ENCODE data around the gene GIPC1.
"Not testable (repeated sequence)": the region's sequence is repeated elsewhere in the genome, so short reads cannot be mapped to it uniquely, and the experiment has no call there.

GIPC1 gene

DNA sequence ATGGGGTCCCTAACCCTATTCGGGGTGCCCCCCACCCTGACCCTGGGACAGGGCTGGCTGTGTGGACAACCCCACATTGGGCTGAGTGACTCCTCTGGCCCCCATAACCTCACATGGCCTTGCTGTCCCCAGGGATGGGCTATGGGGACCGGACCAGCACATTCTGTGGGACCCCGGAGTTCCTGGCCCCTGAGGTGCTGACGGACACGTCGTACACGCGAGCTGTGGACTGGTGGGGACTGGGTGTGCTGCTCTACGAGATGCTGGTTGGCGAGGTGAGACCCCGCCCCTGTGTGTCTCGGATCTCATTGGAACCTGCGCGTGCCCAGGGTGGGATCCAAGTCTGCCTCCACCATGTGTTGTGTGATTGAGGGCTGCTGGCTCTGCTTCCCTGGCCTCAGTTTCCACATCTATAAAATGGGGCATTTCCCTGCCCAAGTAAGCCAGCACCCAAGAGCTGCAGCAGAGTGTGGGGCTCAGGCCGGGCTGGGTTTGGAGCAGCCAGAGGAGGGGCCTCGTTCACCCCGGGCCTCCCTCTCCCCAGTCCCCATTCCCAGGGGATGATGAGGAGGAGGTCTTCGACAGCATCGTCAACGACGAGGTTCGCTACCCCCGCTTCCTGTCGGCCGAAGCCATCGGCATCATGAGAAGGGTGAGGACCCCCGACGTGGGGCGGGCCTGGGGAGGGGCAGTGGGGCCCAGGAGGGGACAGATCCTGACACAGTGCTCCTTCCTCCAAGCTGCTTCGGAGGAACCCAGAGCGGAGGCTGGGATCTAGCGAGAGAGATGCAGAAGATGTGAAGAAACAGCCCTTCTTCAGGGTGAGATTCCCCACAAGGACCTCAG, 25.7 kb downstream of the GIPC1 start:
- DNase-seq (ENCODE audit: low spot score): no peak

DNA sequence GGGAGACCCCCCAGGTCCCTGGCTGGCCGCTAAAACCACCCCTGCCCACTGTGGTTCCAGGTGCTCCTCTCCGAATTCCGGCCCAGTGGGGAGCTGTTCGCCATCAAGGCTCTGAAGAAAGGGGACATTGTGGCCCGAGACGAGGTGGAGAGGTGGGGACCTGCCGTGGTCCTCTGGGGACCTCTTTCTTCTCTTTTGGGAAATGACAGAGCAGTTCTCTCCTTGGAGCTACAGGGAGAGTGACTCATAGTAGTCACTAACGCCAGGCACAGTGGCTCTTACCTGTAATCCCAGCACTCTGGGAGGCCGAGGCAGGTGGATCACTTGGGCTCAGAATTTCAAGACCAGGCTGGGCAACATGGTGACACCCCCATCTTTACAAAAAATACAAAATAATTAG, 28.1 kb downstream of the GIPC1 start:
- DNase-seq (ENCODE audit: low spot score): no peak

DNA sequence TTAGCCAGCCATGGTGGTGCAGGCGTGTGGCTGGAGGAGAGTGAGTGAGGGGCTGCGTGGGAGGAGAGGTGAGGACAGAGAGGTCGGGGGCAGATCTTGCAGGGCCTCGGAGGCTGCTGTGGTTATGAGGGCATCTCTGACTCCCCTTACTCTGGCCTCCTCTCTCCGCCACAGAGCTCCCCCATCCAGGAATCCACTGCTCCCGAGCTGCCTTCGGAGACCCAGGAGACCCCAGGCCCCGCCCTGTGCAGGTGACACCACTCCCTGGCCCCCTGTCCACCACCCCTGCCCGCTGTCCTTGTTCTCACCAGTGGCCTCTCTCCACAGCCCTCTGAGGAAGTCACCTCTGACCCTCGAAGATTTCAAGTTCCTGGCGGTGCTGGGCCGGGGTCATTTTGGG, 28.5 kb downstream of the GIPC1 start:
- no peak for DNase-seq (ENCODE audit: low spot score)

DNA sequence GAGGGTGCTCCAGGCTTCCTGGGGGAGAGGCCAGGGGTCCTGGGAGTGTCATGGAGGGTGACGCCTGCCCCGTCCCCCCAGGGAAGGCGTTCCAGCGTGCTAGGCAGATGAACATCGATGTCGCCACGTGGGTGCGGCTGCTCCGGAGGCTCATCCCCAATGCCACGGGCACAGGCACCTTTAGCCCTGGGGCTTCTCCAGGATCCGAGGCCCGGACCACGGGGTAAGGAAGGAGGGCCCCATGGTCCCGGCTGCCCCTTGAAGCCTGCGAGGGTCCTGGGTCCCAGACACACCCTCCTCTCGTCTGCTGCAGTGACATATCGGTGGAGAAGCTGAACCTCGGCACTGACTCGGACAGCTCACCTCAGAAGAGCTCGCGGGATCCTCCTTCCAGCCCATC, 32.2 kb downstream of the GIPC1 start:
- no peak for DNase-seq (ENCODE audit: low spot score)

DNA sequence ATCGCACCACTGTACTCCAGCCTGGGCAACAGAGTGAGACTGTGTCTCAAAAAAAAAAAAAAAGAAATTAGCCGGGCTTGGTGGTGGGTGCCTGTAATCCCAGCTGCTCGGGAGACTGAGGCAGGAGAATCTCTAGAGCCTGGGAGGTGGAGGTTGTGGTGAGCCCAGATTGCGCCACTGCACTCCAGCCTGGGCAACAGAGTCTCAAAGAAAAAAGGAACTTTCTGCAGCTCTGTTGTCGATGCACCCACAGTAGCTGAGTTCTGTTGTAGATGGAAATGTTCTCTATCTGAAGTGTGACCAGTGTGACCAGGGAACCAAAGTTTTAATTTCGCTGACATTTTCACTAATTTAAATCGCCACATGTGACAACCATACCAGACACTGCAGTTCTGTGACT, 33.5 kb downstream of the GIPC1 start:
- DNase-seq (ENCODE audit: low spot score): not testable (repeated sequence)

DNA sequence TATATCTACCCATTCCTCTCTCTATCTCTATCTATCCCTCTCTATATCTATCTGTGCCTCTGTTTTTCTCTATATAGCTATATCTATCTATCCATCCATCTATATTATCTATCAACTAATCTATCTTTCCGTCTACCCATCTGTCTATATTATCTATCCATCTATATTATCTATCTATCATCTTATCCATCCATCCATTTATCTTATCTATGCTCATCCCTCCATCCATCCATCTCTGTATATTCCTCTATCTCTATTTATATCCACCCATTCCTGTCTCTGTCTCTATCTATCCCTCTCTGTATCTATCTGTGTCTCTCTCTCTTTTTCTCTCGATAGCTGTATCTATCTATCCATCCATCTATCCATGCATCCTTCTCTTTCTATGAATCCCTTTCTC, 35.0 kb downstream of the GIPC1 start:
- no peak for DNase-seq (ENCODE audit: low spot score)

DNA sequence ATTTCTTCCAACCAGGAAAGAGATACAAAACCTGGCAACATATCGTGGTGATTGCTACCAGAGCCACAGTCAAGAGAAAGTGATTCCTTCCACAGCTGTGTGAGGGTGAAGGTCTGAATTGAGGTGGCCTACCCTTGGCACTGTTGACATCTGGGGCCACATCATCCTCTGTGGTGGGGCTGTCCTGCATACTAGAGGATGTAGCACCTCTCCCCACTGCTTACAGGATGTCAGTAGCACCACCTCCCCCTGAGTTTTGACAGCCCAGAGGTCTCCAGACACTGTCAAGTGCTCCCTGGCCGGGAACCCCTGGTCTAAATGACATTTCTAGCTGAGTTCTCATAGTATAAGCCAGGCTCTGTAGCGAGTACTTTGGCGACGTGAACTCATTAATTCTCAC, 36.2 kb downstream of the GIPC1 start:
- no peak for DNase-seq (ENCODE audit: low spot score)

DNA sequence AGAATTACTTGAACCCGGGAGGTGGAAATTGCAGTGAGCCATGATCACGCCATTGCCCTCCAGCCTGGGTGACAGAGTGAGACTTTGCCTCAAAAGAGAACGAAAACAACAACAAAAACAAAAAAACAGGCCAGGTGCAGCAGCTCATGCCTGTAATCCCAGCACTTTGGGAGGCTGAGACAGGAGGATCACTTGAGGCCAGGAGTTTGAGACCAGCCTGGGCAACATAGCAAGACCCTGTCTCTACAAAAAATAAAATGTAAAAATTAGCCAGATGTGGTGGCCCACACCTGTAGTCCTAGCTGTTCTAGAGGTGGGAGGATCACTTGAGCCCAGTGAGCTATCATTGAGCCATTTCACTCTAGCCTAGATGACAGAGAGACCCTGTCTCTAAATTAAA, 43.6 kb downstream of the GIPC1 start:
- DNase-seq (ENCODE audit: low spot score): not testable (repeated sequence)

DNA sequence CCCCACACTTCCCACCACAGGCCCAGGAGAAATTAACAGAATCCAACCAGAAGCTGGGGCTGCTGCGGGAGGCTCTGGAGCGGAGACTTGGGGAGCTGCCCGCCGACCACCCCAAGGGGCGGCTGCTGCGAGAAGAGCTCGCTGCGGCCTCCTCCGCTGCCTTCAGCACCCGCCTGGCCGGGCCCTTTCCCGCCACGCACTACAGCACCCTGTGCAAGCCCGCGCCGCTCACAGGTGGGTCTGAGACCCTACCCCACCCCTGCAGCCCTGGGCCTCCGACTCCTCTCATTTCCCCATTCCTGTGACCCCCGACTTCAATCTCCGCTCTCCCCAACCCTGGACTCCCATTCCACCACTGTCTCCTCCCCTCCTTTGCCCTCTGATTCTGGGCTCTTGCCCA, 45.1 kb downstream of the GIPC1 start:
- no peak for DNase-seq (ENCODE audit: low spot score)

DNA sequence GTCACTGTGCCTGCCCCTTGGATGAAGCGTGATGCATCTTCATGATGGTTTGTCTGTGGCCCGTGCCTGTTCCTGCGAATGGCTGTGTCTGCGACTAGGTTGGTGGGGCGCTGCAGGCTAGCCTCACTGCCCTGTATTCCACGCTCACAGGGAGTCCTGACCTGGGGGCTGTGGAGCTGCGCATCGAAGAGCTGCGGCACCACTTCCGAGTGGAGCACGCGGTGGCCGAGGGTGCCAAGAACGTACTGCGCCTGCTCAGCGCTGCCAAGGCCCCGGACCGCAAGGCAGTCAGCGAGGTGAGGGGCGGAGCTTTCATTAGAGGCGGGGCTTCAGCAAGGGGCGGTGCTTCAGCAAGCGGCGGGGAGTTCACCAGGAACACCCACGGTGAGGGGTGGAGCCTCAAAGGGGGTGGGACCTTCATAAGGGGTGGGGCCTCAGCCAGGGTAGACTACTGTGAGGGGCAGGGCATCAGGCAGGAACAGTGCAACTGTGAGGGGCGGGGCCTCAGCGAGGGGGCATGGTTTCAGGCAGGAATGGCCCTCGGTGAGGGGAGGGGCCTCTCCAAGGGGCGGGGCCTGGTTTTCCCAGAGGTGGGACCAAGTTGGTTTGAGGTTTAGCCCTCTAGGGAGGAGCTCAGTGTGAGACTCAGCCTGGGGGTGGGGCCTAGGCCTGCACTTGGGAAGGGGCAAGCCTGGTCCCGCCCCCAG, 45.6 kb downstream of the GIPC1 start:
- peak; percentile 58 for DNase-seq (ENCODE audit: low spot score)

DNA sequence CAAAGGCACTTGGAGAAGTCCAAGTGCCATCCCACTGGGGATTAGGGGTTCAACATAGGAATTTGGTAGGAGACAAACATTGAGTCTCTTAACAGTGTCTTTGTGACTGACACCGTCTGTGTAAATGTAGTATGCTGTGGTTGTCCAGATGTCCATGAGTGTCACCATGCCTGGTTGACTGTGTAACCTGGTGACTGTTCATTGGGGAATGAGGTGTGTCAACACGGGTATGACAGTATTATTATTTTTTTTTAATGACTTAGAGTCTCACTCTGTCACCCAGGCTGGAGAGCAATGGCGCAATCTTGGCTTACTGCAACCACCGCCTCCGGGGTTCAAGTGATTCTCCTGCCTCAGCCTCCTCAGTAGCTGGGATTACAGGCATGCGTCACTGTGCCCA, 46.6 kb downstream of the GIPC1 start:
- no peak for DNase-seq (ENCODE audit: low spot score)

DNA sequence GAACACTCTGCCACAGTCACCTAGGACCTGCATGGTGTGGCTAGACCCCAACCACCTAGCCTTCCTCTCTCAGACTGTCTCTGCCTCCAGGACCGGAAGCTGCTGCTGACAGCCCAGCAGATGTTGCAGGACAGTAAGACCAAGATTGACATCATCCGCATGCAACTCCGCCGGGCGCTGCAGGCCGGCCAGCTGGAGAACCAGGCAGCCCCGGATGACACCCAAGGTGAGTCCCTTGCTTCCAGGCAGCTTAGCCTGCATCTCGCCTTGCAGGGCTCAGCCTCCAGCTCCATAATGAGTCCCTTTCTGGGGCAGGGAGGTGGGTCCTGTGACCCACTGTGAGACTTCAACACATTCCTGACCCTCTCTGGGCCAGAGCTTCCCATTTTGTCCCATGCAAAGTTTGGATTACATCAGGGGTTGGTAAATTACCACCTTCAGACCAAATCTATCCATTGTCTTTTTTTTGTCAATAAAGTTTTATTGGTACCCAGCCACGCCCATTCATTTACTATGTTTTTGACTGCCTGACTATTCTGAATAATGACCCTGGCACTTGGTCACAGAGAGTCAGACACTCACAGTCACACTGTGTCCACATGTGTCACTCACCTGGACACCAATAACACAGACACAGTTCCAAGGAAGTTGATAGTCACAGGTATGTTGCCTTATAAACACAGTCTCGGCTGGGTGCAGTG, 49.4 kb downstream of the GIPC1 start:
- DNase-seq (ENCODE audit: low spot score): no peak

DNA sequence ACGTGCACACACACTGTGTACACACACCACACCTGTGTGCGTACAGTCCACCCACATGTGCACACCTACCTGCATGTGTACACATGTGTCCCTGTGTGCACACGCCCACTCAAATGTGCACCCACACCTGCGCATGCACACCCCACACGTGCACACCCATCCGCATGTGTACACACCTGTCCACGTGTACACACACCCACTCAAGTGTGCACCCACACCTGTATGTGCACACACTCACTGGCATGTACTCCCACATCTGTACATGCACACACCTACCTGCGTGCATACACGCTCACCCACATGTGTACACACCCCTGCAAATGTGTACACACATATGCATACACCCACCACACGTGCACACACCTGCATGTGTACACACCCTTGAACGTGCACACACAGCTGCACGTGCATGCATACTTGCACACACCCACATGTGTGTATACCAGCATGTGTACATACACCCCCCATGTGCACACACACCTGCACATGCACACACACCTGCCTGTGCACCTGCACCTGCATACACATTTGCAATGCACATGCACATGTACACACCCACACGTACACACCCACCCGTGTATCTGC, 52.2 kb downstream of the GIPC1 start:
- no peak for DNase-seq (ENCODE audit: low spot score)

DNA sequence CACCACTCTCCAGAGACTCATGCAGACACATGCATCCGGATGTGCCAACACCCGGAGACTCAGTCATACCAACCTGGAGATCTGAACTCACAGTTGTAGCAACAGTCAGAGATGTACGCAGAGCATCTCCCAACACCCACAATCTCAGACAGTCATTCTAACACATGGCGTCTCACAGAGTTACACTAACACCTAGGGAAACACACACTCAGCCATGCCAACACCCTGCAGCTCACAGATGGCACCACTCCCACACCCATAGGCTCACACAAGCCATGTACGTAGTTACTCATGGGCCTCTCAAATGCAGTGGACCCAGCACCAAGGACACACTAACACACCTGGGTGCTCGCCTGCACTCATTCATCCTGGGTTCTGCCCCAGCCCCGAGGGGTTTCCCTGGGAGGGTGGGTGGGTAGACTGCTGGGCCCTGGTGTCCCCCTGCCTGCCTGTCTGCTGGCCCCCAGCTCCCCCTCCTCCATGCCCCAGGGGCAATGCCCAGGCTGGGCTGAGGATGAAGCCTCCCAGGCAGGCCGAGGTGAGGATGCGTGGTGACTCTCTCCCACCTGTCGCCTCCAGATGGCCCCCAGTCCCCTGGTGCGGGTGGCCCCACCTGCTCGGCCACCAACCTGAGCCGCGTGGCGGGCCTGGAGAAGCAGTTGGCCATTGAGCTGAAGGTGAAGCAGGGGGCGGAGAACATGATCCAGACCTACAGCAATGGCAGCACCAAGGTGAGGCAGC, 52.9 kb downstream of the GIPC1 start:
- no peak for DNase-seq (ENCODE audit: low spot score)

DNA sequence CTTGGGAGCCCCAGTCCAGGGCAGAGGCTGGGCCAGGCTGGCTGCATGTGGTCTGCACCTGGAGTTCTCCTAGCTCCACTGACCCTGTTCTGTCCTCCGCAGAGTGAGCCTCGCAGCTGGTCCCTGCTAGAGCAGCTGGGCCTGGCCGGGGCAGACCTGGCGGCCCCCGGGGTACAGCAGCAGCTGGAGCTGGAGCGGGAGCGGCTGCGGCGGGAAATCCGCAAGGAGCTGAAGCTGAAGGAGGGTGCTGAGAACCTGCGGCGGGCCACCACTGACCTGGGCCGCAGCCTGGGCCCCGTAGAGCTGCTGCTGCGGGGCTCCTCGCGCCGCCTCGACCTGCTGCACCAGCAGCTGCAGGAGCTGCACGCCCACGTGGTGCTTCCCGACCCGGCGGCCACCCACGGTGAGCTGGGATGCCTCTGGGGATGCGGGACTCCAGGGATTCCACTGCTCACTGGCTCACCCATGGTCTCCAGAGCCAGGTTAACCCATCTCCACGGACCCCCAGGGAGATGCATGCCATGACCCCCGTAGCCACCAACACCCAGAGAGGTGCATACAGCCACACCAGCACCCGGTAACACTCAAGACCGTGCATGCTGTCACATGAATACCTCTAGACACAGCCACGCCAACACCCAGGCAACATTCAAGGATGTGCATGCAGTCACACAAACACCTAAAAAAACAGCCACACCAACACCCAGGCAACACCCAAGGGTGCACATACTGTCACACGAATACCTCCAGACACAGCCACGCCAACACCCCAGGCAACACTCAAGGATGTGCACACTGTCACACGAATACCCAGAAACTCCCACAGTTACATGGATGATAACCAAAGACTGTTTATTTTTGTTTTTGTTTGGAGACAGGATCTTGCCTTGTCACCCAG, 54.6 kb downstream of the GIPC1 start:
- no peak for DNase-seq (ENCODE audit: low spot score)

DNA sequence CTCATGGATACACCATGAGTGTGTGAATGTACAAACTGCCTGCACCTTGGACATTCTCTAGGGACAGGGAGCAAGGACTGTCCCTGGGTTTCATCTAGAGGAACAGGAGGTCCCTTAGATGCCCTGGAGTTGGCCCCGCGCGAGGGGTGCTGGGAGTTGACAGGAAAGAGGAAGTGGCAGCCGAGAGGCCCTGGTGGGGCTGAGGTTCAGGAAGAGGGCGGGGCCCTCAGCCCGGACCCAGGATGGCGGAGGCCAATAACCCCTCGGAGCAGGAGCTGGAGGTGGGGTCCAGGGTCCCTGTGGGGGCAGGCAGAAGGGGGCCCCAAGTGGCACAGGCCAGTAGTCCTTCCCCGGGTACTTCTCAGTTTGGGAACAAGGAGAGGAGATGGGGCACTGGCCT, 55.9 kb downstream of the GIPC1 start:
- DNase-seq (ENCODE audit: low spot score): no peak

DNA sequence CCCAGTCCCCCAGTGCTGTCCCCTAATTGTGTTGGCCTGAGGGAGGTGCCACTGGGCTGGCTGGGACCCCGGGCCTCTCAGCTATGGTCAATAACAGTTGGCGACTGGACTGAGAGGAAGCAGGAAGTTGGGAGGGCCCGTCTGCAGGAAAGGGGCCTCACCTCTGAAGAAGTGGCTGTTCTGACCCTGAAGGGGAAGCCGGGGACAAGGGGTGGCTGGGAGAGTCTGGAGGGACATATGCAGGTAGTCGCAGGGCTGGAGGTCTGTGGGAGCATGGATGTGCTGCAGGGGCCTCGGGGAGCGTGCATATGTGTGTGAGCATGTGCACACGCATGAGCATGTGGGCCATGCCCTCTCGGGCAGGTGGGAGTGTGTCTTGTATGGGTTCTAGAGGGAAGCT, 56.9 kb downstream of the GIPC1 start:
- no peak for DNase-seq (ENCODE audit: low spot score)

DNA sequence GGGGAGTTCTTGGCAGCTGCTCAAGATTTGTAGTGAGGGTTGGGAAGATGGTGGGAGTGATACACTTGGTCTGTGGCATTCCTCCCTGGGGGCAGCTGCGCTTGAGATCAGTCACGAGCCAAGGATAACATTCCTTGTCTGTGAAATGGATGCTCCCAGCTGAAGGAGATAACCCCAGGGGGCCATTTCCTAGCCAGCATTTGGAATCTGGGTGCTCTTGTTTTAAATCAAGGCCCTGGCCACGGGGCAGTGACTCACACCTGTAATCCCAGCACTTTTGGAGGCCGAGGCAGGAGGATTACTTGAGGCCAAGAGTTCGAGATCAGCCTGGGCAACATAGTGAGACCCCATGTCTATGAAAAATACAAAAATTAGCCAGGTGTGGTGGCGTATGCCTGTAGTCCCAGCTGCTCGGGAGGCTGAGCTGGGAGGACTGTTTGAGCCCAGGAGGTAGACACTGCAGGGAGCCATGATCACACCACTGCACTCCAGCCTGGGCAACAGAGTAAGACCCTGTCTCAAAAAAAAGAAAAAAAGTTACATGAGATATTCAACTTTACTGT, 58.3 kb downstream of the GIPC1 start:
- no peak for DNase-seq (ENCODE audit: low spot score)

DNA sequence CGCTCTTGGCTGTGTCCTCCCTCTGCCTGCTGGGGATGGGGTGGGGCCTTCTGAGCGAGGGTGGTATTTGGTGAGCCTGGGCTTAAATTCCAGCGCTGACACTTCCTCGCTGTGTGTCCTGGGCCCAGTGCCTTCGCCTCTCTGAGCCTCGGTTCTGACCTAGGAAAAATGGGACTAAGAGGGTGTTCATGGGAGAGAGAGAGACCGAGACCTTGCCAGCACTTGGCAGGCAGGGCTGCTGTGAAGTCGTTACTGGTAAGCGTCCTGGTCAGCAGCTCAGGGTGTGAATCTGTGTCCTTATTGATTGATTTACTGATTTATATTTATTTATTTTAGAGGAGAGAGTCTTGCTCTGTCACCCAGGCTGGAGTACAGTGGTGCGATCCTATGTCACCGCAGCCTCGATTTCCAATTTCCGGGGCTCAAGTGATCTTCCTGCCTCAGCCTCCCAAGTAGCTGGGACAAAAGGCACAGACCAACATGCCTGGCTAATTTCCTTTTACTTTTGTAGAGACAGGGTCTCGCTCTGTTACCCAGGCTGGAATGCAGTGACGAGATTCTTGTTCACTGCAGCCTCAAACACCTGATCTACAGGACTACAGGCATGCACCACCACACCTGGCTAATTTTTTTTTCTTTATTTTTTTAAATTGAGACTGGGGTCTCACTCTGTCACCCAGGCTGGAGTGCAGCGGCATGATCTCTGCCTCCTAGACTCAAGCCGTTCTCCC, 60.4 kb downstream of the GIPC1 start:
- no peak for DNase-seq (ENCODE audit: low spot score)

Data from AG08395 (cell line).